HL-60 (cell line): Measurements from ENCODE around the gene CAVIN2.

Experiments used
- CTCF ChIP-seq: IDR thresholded peaks from one replicate; pipeline ENCODE4 v1.5.1; 2011; ENCODE audit warnings: low read length, control low read depth, inconsistent platforms; ENCODE audit not compliant: insufficient read depth
- GABPA ChIP-seq: IDR thresholded peaks from 2 replicates; pipeline ENCODE4 v1.6.1; 2012; ENCODE audit warnings: low read depth
- POLR2AphosphoS5 ChIP-seq: IDR thresholded peaks from 2 replicates; pipeline ENCODE4 v1.6.1; 2012; ENCODE audit warnings: low read depth
- SPI1 ChIP-seq: IDR thresholded peaks from 2 replicates; pipeline ENCODE4 v1.6.1; 2012; ENCODE audit warnings: low read depth, mild to moderate bottlenecking, borderline replicate concordance
- TF ChIP-seq, protein P1 (sequence below): IDR thresholded peaks from 2 replicates; pipeline ENCODE4 v1.6.1; 2012; ENCODE audit warnings: low read depth; ENCODE audit not compliant: insufficient replicate concordance

GRCh38 chr2:191789796-191790195 lies 57.1 kb downstream of the CAVIN2 start:
- TF ChIP-seq CTCF (no peak), POLR2AphosphoS5 (no peak), GABPA (no peak), SPI1 (no peak)
- TF ChIP-seq, protein P1, sequence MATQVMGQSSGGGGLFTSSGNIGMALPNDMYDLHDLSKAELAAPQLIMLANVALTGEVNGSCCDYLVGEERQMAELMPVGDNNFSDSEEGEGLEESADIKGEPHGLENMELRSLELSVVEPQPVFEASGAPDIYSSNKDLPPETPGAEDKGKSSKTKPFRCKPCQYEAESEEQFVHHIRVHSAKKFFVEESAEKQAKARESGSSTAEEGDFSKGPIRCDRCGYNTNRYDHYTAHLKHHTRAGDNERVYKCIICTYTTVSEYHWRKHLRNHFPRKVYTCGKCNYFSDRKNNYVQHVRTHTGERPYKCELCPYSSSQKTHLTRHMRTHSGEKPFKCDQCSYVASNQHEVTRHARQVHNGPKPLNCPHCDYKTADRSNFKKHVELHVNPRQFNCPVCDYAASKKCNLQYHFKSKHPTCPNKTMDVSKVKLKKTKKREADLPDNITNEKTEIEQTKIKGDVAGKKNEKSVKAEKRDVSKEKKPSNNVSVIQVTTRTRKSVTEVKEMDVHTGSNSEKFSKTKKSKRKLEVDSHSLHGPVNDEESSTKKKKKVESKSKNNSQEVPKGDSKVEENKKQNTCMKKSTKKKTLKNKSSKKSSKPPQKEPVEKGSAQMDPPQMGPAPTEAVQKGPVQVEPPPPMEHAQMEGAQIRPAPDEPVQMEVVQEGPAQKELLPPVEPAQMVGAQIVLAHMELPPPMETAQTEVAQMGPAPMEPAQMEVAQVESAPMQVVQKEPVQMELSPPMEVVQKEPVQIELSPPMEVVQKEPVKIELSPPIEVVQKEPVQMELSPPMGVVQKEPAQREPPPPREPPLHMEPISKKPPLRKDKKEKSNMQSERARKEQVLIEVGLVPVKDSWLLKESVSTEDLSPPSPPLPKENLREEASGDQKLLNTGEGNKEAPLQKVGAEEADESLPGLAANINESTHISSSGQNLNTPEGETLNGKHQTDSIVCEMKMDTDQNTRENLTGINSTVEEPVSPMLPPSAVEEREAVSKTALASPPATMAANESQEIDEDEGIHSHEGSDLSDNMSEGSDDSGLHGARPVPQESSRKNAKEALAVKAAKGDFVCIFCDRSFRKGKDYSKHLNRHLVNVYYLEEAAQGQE, result no peak
